ENCODE measurements around the gene MTMR10.

MTMR10 gene

DNA sequence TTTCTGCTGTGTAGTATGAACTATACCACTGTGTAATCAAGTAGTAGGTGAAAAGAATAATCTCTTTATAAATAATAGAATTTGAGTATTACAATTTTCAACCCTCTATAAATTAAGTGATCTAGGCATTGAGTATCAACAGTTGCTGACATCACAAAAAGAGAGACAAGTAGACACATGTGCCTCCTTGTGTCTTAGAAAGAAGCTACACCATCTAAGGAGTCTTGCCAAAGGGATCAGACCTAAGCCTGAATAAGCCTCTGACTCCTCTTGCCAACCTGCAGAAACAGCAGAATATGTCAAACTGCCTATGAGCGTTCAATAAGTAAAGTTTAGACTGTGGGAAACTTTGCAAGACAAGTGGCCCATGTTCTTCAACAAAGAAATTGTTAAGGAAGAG is 5.8 kb upstream of the MTMR10 start:
- TF ChIP-seq, protein P1, sequence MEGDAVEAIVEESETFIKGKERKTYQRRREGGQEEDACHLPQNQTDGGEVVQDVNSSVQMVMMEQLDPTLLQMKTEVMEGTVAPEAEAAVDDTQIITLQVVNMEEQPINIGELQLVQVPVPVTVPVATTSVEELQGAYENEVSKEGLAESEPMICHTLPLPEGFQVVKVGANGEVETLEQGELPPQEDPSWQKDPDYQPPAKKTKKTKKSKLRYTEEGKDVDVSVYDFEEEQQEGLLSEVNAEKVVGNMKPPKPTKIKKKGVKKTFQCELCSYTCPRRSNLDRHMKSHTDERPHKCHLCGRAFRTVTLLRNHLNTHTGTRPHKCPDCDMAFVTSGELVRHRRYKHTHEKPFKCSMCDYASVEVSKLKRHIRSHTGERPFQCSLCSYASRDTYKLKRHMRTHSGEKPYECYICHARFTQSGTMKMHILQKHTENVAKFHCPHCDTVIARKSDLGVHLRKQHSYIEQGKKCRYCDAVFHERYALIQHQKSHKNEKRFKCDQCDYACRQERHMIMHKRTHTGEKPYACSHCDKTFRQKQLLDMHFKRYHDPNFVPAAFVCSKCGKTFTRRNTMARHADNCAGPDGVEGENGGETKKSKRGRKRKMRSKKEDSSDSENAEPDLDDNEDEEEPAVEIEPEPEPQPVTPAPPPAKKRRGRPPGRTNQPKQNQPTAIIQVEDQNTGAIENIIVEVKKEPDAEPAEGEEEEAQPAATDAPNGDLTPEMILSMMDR (IDR thresholded peaks at IDR 0.05; ENCODE audit: extremely low read depth, missing control alignments): no peak
- no peak for DNase-seq (ENCODE audit: low spot score)

DNA sequence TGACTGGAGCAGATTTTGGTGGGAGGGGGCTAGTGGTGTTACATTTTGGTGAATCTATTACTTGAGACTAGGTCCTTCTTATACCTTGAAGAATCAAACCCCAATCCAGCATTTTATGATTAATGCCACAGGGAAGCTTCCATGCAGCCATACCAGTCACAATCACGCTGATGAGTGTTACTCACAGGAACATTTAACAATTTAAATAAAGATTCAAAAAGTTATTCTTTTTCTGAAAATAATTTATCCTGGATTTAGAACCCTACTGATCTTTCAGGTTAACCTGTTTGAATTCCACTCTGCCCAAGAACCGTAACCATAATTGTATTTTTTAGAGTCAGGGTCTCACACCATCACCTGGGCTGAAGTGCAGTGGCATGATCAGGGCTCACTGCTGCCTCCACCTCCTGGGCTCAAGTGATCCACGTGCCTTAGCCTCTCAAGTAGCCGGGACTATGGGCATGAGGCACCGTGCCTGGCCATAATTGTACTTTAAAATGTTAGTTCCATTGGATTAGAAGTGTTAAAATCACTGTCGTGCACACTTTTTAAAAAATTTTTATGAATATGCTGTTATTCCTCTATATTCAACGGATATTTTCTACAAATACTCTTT is 929 bp upstream of the MTMR10 start:
- no peak for DNase-seq (ENCODE audit: low spot score)
- TF ChIP-seq, protein P1 (IDR thresholded peaks at IDR 0.05; ENCODE audit: extremely low read depth, missing control alignments): no peak

DNA sequence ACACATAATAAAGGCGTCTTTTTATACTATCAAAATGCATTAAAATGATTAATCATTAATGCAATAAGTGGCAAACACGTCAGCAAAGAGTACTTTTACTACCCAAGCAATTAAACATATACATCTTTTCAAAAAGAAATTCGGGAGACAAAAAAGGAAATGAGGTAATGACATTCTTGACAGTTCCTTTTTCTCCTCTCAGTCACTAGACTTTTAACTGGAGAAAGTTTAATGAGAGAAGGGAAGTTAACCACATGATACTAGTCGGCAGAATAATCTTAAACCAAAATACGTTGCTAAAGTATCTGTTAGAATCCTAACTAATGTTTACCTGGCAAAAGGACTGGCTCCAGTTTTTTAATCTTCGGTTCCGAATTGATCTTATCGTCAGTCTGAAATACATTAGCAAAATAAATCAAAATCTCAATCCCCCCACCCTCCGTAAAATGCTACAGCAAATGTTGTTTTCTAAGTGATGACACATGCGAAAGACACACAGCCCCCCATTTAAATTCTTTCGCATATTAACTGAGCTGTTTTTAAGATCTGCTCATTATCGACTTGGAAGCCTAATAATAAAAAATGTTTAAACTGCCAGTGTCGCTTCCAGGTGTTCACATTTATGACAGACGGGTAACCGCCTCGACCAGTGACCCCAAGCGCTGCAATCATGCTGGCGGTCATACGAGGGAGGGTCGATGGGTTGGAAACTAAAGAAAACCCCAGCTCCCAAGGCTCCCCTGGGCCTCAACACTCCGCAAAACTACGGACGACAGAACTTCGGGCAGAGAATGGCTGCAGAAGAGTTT is 778 bp downstream of the MTMR10 start:
- TF ChIP-seq, protein P1 (IDR thresholded peaks at IDR 0.05; ENCODE audit: extremely low read depth, missing control alignments): no peak
- peak; percentile 38 for DNase-seq (ENCODE audit: low spot score)

DNA sequence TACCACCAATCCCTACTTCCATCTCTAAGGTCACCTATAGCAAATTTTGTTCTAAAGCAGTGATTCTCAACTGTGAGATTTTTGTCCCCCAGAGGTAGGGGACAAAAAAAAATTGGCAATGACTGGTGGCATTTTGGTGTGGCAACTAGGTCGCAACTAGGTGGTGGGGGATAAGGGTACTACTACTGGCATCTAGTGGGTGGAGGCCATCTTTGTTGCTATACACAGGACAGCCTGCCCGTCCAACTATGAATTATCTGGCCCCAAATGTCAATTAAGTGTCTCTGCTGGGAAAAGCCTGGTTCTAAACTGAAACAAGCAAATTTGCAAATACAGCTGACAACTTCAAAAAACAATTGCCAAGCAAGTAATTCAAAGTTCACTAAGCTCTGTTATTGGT is 1.4 kb downstream of the MTMR10 start:
- no peak for DNase-seq (ENCODE audit: low spot score)
- TF ChIP-seq, protein P1 (IDR thresholded peaks at IDR 0.05; ENCODE audit: extremely low read depth, missing control alignments): no peak

DNA sequence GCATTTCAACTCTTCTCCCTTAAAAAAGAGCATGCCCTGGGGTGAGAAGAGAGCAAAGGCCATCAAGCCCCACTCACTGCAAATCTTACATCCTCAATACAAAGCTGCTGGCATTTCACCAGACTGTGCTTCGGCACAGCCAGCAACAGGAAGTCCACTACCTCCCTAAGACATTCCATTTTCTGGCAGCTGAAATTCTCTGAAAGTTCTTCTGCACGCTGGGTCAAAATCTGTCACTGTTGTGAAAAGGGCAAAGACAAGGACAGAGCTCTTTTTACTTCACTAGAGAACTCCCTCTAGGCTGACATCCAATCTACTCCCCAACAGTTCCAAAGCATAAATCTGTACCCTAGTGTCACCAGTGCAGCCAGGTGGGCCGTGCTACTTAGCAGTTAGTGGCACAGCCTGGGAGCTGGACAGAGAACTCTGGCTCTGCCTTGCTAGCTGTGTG is 6.3 kb downstream of the MTMR10 start:
- DNase-seq (ENCODE audit: low spot score): no peak
- TF ChIP-seq, protein P1 (IDR thresholded peaks at IDR 0.05; ENCODE audit: extremely low read depth, missing control alignments): no peak

DNA sequence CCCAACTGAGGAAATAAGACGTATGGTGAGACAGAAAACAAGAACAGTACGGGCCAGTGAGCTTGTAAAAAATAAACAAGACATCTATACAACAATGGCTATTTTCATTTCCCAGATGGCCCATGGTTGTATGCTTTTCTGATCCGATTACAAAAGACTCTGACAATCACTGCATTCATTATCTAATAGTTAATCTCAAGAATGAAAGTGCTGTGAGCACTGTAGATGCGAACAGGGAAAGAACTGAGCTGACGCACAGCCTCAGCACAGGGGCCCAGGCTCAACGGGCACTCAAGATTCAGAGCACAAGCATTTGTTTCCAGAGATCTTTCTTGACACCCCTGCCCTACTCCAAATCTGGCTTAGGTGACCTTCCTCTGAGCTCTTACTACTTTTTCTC is 6.9 kb downstream of the MTMR10 start:
- no peak for DNase-seq (ENCODE audit: low spot score)
- TF ChIP-seq, protein P1 (IDR thresholded peaks at IDR 0.05; ENCODE audit: extremely low read depth, missing control alignments): no peak

DNA sequence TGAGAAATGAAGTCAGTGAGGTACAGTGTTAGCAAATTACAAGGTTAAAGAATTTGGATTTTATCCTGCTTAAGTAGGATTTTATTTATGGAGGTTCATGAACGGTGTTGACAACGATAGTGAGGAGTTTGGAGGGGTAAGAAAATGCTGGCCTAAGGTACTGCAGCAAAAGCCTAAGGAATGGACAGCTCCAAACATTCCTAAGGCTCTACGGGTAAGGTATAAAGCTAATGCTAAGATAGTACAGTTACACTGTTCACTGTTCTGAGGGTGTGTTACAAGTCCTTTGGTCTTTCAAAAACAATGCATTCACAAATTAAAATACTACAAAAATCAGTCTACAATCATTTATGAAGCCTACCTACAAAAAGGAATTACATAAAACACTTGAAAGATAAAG is 7.3 kb downstream of the MTMR10 start:
- TF ChIP-seq, protein P1 (IDR thresholded peaks at IDR 0.05; ENCODE audit: extremely low read depth, missing control alignments): no peak
- no peak for DNase-seq (ENCODE audit: low spot score)
